SK-N-SH (cell line): ENCODE measurements around the gene CCDC169.

ENCODE experiments used
- CHD2 ChIP-seq: fragments of 150-350 bp; IDR thresholded peaks from 2 replicates; pipeline ENCODE4 v1.6.1; 2018; ENCODE audit warnings: low read length; ENCODE audit not compliant: partially characterized antibody
- EP300 ChIP-seq, 2 experiments: IDR thresholded peaks; 2 replicates each; pipeline versions ENCODE4 v1.4.0 to v1.6.1; 2012; ENCODE audit warnings: borderline replicate concordance in 1 of 2, low read depth in 1 of 2, low read length in 1 of 2
- EZH2phosphoT487 ChIP-seq: fragments of 200-600 bp; sonication (generic); IDR thresholded peaks from 2 replicates; pipeline ENCODE4 v1.6.1; 2017; ENCODE audit warnings: low read depth, mixed run types, mild to moderate bottlenecking, antibody characterized with exemption, moderate library complexity, borderline replicate concordance
- FOXM1 ChIP-seq: IDR thresholded peaks from 2 replicates; pipeline ENCODE4 v1.4.0; 2012; ENCODE audit warnings: low read depth, mild to moderate bottlenecking
- GABPA ChIP-seq: IDR thresholded peaks from 2 replicates; pipeline ENCODE4 v1.4.0; 2012; ENCODE audit warnings: low read depth, mild to moderate bottlenecking
- RCOR1 ChIP-seq: fragments of 150-350 bp; IDR thresholded peaks from 2 replicates; pipeline ENCODE4 v1.6.1; 2017; ENCODE audit warnings: antibody characterized with exemption, low read length
- RXRA ChIP-seq: IDR thresholded peaks from 2 replicates; pipeline ENCODE4 v1.4.0; 2012; ENCODE audit warnings: low read depth, mild to moderate bottlenecking, borderline replicate concordance
- TAF1 ChIP-seq: IDR thresholded peaks from 2 replicates; pipeline ENCODE4 v1.6.1; 2012; ENCODE audit warnings: low read depth, mild to moderate bottlenecking, low read length, moderate library complexity, borderline replicate concordance
- YY1 ChIP-seq: IDR thresholded peaks from 2 replicates; pipeline ENCODE4 v1.4.0; 2012; ENCODE audit warnings: low read depth, mild to moderate bottlenecking
- TF ChIP-seq, protein P1 (sequence below): IDR thresholded peaks from 2 replicates; pipeline ENCODE4 v1.6.1; 2012; ENCODE audit warnings: mild to moderate bottlenecking, low read depth, low read length, moderate library complexity
- TF ChIP-seq, protein P2 (sequence below): fragments of 200-600 bp; sonication (generic); IDR thresholded peaks from 2 replicates; pipeline ENCODE4 v1.6.1; 2017; ENCODE audit warnings: antibody characterized with exemption, mild to moderate bottlenecking, moderate library complexity
- TF ChIP-seq, protein P3 (sequence below): fragments of 150-350 bp; IDR thresholded peaks from 2 replicates; pipeline ENCODE4 v1.6.1; 2017; ENCODE audit warnings: antibody characterized with exemption, low read length, low read depth, borderline replicate concordance
- TF ChIP-seq, protein P4 (sequence below): IDR thresholded peaks from 2 replicates; pipeline ENCODE4 v1.4.0; 2012; ENCODE audit warnings: low read depth

- TF ChIP-seq, protein P1, sequence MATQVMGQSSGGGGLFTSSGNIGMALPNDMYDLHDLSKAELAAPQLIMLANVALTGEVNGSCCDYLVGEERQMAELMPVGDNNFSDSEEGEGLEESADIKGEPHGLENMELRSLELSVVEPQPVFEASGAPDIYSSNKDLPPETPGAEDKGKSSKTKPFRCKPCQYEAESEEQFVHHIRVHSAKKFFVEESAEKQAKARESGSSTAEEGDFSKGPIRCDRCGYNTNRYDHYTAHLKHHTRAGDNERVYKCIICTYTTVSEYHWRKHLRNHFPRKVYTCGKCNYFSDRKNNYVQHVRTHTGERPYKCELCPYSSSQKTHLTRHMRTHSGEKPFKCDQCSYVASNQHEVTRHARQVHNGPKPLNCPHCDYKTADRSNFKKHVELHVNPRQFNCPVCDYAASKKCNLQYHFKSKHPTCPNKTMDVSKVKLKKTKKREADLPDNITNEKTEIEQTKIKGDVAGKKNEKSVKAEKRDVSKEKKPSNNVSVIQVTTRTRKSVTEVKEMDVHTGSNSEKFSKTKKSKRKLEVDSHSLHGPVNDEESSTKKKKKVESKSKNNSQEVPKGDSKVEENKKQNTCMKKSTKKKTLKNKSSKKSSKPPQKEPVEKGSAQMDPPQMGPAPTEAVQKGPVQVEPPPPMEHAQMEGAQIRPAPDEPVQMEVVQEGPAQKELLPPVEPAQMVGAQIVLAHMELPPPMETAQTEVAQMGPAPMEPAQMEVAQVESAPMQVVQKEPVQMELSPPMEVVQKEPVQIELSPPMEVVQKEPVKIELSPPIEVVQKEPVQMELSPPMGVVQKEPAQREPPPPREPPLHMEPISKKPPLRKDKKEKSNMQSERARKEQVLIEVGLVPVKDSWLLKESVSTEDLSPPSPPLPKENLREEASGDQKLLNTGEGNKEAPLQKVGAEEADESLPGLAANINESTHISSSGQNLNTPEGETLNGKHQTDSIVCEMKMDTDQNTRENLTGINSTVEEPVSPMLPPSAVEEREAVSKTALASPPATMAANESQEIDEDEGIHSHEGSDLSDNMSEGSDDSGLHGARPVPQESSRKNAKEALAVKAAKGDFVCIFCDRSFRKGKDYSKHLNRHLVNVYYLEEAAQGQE, result no peak
- TF ChIP-seq, protein P2, sequence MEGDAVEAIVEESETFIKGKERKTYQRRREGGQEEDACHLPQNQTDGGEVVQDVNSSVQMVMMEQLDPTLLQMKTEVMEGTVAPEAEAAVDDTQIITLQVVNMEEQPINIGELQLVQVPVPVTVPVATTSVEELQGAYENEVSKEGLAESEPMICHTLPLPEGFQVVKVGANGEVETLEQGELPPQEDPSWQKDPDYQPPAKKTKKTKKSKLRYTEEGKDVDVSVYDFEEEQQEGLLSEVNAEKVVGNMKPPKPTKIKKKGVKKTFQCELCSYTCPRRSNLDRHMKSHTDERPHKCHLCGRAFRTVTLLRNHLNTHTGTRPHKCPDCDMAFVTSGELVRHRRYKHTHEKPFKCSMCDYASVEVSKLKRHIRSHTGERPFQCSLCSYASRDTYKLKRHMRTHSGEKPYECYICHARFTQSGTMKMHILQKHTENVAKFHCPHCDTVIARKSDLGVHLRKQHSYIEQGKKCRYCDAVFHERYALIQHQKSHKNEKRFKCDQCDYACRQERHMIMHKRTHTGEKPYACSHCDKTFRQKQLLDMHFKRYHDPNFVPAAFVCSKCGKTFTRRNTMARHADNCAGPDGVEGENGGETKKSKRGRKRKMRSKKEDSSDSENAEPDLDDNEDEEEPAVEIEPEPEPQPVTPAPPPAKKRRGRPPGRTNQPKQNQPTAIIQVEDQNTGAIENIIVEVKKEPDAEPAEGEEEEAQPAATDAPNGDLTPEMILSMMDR, result no peak
- TF ChIP-seq RCOR1 (no peak), GABPA (no peak), RXRA (no peak), EP300 (IDR thresholded peaks at IDR 0.05; ENCODE audit: borderline replicate concordance in 1 of 2, low read depth in 1 of 2, low read length in 1 of 2) (no peak), TAF1 (no peak), YY1 (no peak), FOXM1 (no peak), EZH2phosphoT487 (no peak), CHD2 (no peak)
- TF ChIP-seq, protein P3, sequence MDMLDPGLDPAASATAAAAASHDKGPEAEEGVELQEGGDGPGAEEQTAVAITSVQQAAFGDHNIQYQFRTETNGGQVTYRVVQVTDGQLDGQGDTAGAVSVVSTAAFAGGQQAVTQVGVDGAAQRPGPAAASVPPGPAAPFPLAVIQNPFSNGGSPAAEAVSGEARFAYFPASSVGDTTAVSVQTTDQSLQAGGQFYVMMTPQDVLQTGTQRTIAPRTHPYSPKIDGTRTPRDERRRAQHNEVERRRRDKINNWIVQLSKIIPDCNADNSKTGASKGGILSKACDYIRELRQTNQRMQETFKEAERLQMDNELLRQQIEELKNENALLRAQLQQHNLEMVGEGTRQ, result no peak
- TF ChIP-seq, protein P4, sequence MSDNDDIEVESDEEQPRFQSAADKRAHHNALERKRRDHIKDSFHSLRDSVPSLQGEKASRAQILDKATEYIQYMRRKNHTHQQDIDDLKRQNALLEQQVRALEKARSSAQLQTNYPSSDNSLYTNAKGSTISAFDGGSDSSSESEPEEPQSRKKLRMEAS, result no peak
These were observed 36.6 kb downstream of the CCDC169 start for GRCh38 chr13:36261011-36261410.
